DND-41 (cell line): ENCODE data around the gene CEP152.

Experiments used
- CTCF ChIP-seq: IDR thresholded peaks from 2 replicates; pipeline ENCODE4 v1.5.1; 2012; ENCODE audit warnings: borderline replicate concordance, low read length, moderate library complexity, mild to moderate bottlenecking; ENCODE audit not compliant: poor library complexity, severe bottlenecking; ENCODE audit errors: extremely low read depth
- EZH2 ChIP-seq: IDR thresholded peaks from 3 replicates; pipeline ENCODE4 v1.6.1; 2012; ENCODE audit warnings: borderline replicate concordance, low read depth, mild to moderate bottlenecking, moderate library complexity, low read length, inconsistent platforms; ENCODE audit not compliant: severe bottlenecking

GRCh38 chr15:48774484-48774883 is 36.4 kb downstream of the CEP152 start:
- TF ChIP-seq CTCF: no peak
- no peak for TF ChIP-seq EZH2
